Measurements from ENCODE around the gene TRPV3.
A peak's percentile ranks its signal among the peaks of the same experiment; 100 is the strongest.
"Not testable (repeated sequence)": the region's sequence is repeated elsewhere in the genome, so short reads cannot be mapped to it uniquely, and the experiment has no call there.

The TRPV3 gene

DNA sequence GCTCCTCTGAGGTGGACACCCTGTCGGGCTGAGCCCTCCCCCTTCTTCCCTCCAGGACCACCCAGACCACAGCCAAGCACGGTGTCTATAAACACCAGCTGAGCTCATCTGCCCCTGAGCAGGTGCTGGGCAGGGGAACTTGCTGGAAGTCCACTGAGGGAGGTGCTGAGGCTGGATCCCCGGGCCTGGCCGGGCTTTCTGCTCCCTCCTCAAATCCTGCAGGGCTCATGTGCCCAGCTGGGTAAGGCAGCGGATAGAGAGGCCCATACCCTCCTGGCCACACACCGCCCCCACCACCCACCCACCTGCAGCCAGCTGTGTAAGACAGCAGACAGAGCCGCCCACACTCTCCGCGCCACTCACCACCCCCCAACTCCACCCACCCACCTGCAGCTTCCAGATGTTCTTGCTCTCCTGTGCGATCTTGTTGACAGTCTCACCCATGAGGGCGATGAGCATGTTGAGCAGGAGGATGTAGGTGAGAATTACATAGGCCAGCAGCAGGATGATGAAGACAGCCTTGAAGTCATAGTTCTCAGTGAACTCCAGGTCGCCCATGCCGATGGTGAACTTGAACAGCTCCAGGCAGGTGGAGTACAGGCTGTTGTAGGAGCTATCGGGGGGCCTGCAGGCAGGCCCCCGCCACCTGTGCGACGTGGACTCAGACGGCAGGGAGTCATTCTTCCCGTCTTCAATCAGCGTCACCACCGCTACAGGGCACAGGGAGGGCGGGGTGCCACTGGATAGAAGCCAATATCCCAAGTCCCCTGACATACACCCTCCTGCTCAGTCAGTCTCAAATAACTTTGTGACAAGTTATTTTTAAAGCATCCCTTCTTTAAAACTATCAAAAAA lies 15.9 kb upstream of the TRPV3 start:
- DNase-seq, result no peak

DNA sequence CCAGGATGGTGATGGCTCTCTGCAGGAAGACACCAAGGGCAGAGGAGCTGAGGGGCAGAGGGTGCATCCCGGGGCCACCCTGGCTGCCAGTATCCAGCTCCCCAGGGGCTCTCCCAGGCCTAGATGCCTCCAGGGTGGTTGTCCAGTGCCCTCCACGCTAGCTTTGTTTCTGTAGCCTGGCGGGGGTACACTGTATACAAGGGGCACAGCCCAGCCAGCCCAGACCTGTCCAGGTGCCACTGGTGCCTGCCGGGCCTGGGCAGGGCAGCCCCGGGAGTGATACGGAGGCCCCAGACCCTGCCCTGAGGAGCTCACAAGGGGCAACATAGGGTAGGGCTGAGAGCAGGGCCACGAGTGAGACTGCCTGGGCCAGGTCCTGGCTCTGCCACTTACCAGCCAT lies 14.6 kb upstream of the TRPV3 start:
- DNase-seq, result no peak

DNA sequence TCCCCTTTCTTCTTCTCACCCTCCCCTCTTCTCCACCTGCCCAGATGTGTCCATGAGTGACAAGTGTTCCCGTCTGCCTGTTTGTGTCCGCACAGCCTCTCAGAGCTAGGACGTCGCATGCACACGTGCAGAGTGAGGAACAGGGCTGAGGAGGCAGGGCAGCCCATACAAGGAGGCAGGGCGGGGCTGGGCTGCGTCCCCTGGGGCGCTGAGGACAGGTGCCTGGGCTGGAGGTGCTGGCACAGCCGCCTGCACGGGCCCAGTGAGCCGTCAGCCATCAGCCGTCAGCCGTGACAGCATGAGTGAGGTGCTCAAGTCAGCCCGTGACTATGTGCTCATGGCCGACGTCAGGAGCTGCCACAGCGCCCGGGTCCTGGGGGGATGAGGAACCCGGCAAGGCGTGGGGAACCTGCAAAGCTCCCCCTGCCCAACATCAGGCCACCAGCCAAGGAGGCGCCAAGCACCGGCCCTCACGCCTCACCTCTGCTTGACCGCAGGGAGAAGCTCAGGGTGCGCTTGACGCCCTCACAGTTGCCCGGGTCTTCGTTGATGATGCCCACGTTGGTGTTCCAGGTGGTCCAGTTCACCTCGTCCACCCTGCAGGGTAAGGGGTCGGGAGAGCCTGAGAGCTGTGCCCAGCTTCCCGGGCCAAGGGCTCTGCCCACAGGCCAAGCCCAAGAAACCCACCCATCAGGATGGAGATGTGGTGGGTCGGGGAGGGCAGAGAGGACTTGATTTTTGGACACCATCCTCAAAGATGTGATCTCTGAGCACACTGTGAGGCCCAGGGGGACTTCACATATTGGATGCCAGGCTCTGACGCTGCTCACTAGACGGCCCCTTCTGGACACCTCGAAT lies 13.7 kb upstream of the TRPV3 start:
- DNase-seq, result no peak

DNA sequence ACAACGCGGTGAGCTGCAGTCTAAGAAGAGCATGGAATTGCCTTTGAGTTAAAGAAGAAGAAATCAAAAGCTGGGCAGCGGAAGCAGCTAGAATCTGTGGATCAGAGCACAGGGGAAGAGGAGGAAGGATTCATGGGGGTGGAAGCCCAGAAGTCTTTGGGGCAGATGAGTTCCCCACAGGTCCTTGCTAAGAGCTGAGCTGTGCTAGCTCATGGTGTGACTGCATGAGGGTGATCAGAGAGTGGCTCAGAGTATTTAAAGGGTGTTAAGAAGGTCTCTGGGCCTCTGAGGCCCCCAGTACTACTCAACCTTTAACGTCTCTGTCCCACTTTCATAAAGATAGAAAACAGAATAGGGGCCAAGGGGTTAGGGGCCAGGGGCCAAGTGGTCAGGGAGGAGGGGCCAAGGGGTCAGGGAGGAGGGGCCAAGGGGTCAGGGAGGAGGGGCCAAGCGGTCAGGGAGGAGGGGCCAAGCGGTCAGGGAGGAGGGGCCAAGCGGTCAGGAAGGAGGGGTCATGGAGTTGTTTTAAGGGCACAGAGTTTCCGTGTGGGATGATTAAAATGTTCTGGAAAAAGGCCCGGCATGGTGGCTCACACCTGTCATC lies 12.0 kb upstream of the TRPV3 start:
- DNase-seq, result no peak

DNA sequence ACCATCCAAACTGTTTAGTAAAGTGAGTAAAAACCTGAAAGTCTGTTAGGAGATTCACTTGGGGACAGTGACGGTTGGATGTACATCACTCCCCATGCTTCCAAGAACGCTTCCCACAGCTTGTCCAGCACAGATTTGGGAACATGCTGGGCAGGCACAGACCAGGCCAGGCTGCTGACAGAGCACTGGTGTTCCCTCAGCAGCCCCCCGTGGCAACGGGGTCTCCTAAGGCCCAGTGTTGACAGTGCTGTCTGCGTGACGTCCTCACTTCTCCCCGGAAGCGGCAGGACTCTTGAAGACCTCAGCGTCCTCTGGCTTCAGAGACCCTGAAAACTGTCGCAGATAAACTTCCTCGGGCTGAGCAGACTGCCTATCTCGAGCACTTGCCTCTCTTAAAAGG lies 8.9 kb upstream of the TRPV3 start:
- no peak for DNase-seq

DNA sequence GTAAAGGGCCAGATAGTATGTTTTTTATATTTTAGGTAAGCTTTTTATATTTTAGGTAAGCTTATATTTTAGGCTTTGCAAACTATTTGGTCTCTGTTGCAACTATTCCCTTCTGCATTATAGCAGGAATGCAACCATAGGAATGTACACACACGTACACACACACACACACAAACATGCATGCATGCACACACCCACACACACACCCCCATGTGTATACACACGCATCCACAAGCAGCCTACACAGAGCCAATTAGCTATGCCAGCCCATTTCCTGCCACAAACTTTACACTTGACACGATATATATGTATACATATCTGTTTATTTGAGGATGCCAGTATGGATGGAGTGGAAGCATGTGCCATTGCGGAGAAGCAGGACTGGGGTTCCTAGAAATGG lies 7.5 kb upstream of the TRPV3 start:
- no peak for DNase-seq

DNA sequence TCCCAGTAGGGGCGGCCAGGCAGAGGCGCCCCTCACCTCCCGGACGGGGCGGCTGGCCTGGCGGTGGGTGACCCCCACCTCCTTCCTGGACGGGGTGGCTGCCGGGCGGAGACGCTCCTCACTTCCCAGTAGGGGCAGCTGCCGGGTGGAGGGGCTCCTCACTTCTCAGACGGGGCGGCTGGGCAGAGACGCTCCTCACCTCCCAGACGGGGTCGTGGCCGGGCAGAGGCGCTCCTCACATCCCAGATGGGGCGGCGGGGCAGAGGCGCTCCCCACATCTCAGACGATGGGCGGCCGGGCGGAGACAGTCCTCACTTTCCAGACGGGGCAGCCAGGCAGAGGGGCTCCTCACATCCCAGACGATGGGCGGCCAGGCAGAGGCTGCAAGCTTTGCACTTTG lies 6.6 kb upstream of the TRPV3 start:
- DNase-seq, result not testable (repeated sequence)

DNA sequence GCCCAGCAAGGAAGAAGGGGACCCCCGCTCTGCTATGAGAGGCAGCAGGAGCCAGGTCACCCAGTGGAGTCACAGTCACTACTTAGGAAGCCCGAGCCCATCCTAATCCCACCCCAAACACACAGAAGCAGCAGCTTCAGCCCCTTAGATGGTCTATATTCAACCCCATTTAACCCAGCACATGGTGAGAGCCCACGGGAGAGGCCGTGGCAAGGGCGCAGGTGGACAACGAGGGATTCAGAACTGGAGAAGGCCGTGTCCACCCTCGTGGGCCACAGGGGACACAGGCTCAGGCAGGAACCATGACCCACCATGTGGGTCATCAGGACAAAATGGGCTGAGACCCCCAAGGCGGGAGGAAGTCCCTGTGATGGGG lies 1.6 kb upstream of the TRPV3 start:
- no peak for DNase-seq

DNA sequence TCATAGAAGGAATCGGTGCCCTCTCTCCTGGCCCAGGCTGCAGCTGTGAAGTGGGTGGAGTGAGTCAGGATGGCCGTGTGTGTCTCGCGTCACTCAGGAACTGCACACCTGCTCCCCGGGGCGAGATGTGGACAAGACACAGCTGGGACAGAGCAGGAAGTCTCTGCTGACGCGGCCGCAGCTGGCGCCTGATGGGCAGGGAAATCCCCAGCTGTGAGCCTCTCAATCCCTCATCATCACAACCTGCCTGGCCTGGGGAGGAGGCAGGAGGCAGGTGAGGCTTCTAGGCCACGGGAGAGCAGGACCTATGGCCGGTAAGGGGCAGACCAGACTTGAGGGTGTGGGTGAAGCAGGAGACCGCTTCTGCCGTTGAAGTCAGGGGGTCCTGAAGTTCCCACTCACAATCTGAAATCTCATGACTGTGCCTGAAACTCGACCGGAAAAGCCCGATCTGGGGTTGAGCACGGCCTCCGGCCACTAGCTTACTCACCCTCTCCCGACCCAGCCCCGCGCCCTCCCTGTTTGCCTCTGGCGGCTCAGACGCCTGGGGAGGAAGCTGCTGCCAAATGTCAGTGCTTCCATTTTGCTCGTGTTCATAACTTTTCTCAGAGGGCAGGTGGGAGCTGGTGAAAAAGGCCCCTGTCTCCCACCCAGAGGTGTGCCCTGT lies 1.1 kb upstream of the TRPV3 start:
- peak; percentile 51 for DNase-seq

DNA sequence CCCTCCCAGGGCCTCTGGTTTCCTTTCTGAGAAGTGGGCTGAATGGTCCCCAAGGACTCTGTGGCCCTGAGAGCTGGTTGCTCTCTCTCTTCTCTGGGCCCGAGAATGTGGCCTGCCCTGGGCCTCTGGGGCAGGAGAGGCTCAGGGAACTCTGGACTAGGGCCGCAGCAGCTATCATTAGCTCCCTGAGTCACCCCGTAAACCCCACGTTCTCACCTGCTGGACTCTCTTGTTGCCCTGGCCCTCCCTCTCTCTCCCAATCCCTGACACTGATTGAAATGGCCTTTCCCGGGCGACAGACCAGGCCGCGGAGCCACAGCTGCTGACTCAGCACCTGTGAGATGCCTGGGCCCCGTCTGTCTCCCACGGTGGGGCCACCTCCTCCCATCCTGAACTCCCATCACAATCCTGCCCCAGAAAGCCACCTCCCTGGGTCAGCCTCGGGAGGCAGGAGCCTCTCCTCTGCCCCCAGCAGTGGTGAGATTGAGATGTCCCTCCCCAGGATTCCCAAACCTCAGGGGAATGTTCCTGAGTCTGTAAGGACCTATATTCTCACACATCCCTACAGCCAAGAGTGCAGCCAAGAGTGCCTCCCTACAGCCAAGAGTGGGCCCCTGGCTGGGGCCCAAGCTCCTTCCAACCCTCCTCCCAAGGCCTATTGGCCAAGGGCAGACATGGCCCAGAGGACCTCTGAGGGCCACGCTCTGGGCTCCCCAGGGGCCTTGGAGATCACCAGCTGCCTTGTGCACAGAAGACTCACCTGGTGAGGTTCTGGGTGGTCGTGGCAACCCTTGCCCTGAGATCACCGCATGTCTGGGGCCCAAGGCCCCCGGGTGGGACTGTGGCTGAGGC lies 470 bp downstream of the TRPV3 start:
- no peak for DNase-seq

DNA sequence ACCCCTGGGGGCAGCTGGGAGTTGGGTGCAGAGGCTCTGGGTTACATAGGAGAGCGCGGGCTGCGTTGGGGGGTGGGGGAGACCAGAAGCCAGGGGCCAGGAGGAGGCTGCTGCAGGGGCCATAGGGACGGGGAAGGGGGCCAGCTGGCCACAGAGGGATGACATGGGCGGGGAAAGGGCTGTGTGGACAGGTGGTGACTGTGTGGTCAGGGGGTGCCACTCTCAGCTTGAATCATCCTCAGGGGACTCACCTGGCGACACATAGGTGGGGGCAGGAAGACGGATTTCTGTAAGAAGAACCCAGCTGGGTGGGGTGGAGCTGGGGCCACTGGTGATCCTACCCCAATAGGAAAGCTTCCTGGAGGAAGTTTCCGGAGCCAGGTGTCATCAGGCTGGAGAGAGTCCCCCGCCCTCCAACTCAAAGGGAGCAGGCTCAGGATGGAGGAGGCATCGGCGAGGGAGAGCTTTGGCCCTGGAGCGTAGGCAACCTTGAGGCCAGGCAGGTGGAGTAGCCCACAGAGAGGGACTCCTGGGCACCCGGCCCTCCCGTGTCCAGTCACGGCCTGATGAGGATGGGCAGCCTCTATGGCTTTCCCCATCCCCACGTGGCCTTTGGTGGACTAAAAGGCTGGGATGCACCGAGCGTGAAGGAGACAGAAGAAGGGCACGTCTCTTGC lies 1.2 kb downstream of the TRPV3 start:
- no peak for DNase-seq

DNA sequence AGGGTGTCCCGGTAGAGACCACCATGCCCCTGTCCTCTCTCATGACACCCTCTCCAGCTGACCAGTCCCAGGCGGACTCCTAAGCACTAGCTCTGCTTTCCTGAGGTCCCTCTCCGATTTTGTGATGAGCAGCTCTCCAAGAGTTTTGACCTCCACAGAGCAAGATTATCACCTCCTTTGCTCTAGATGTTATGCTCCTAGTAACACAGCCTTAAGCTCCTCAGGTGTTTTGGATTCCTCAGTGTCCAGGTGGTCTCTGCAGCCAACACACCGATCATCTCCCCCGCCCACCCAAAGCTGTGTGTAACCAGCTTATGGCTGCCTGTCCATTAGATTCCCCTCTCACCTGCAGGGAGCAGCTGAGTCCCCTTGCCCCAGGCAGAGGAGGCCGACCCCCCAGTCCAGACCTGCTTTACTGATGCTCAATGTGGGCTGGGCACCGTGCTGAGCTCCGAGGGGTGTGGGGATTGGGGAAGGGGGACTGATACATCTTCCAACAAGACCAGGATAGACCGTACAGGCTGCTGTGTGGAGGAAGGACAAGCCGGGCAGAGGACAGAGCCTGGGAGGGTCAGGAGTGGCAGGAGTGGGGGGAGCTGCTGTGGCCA lies 2.3 kb downstream of the TRPV3 start:
- no peak for DNase-seq

DNA sequence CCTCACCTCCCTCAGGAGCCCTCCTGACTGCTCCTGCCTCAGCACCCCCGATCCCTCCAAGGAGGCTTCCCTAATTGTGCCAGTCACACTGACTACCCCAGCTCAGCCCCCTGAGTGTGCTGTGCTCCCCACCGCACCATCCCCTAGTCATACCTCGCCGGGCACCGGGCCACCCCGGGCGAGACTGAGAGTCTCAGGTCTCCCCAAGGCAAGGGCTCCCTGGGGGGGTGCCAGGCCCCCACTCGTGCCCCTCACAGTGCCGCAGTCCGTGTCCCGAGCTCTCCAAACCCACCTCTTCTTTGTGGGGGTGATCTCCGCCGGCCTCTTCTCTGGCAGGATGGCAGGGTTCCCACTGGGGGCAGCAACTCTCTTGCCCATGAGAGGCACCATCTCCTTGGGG lies 3.2 kb downstream of the TRPV3 start:
- DNase-seq, result no peak

DNA sequence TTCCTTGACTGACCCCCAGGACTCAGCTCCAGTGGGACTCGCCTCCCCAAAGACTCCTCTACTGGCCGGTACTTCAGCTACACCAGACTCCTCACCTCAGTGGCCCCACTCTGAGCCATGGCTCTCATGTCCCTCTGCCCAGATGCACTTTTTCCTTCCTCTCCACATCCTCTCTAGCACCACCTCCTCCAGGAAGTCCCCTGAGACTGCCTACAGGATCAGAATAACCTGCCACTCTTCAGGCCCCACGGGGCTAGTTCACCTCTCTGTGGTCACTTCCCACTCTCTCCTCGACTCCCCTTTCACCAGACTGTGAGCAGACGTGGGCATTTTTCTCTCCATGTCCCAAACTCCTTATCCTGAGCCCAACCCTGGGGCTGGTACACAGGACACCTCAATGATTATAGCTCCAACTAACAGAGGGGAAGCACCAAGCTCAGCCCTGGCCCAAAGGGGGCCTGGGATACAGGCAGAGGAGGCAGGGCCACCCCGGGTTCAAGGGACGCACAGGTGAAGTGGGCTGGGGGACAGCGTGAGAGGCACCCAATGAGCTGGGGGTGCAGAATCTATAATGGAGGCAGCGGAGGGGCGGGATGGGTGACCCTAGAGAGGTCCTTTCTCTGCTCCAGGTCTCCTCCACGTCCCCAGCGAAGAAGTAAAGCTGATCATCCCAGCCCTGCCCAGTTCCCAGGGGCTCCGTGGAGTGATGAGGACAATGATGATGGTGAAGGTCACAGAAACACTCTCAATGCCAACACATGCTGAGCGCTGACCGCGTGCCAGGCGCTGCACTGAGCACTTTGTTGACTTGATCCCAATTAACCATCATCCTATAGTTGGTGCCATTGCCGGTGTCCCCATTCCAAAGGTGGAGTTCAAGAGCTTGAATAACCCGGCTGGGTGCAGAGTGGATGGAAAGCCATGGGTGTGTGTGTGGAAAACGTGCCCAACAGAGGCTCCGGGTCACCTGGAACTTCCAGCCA lies 3.9 kb downstream of the TRPV3 start:
- no peak for DNase-seq

DNA sequence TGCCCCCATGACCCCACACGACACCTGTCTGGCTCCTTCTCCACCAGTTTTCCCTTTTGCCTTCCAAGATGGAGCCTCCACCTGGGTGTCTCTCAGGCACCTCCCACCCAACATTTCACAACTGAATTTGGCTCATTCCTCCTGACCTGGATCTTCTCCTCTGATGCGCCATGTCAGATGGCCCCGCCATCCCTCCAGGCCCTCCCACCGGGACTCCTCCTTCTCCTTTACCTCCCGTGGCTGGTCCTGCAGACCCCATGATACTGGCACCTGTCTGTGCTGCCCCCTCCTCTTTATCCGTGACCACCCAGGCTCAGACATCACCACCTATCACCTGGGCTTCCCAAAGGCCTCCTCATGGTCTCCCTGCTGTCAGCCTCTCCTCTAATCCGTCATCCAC lies 4.7 kb downstream of the TRPV3 start:
- DNase-seq, result no peak

DNA sequence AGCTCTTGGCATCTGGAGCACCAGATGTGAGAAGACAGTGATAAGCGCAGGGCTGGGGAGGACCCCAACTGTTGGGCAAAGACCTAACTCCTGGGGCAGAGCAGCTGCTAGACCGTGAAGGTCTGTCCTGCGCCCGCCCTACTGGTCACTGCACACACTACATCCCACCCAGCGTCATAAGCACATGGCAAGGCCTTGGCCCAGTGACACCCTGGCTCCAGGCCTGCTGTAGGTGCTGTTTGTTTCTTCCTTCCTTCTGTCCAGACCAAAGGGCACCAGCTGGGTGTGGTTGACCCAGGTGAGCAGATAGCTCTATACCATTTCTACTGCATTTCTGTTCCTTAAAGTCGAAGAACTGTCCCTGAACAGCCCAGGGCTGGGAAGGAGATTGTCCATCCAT lies 6.4 kb downstream of the TRPV3 start:
- DNase-seq, result no peak

DNA sequence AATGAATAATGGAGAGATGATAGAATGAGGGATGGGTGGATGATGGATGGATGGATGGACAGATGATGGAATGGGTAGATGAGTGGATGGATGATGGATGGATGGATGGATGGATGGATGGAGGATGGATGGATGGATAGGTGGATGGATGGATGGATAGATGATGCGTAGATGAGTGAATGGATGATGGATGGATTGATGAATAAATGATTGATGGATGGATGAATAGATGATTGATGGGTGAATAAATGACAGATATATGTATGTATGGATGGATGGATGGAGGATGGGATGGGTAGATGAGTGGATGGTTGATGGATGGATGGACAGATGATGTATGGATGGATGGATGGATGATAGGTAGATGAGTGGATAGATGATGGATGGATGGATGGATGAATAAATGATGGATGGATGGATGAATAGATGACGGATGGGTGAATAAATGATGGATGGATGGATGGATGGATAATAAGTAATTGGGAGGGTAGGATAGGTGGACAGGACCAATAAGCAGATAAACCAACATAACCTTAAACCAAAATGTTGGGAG lies 7.9 kb downstream of the TRPV3 start:
- no peak for DNase-seq

DNA sequence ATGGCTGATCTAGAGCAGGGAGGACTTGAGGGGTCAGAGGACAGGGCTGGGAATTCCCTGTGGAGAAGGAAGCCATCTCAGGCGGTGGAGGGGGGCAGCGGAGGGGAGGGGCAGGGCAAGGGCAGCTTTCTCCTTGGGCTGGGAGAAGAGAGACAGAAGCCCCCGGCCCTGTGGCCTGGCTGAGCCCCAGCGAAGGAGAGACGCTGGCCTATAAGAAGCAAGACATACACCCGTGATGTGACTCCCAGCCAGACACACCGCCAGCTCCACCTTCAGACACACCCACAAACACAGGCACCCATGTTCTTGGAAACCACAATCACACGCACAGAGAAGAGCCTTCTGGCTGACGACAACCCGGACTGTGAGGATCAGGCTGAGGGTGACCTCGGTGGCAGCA lies 10.0 kb downstream of the TRPV3 start:
- no peak for DNase-seq

DNA sequence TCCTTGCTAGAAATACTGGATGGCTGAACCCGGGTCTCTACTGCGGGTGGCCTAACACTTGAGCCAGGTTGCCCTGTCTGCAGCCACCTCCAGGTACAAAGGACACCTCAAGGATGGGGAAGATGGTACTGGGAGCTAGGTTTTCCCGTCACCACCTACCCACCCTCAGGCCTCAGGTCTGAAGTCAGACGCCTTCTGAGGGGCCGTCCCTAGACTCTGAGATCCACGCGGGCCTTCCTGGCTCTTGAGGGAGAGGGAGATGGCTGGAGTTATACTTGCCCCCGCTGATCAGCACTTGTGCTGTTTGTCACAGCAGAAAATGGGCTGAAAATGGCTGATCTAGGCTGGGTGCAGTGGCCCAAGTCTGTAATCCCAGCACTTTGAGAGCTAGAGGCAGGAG lies 10.6 kb downstream of the TRPV3 start:
- no peak for DNase-seq

DNA sequence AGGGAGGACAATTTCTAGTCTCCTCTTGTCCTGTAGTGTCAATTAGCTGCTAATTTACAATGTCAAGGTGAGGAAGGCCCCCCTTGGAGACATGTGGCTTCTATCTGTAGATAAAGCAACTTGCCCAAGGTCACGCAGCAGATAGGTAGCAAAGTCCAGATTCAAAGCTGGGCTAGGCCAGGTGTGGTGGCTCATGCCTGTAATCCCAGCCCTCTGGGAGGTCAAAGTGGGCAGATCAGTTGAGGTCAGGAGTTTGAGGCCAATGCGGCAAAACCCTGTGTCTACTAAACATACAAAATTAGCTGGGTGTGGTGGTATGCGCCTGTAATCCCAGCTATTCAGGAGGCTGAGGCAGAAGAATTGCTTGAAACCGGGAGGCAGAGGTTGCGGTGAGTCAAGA lies 11.1 kb downstream of the TRPV3 start:
- DNase-seq, result no peak

All from CD4-positive, alpha-beta T cell treated with Interleukin-12 subunit alpha and Interleukin-12 subunit beta, for 1 hour (primary cell).